ENCODE results near the gene SYNRG.

GRCh38 chr17:37564252-37564651 is 45.0 kb downstream of the SYNRG start:
- TF ChIP-seq POLR2AphosphoS5 (IDR thresholded peaks at IDR 0.05; ENCODE audit: borderline replicate concordance, low read depth, low read length), result no peak
- no peak for TF ChIP-seq EZH2 (IDR thresholded peaks at IDR 0.05)

Measured in SK-N-MC (cell line).